Measurements from ENCODE around the gene CAMK2N1.

GRCh38 chr1:20530306-20530705 is 44.3 kb upstream of the CAMK2N1 start:
- TF ChIP-seq CTCF (IDR thresholded peaks at IDR 0.05; ENCODE audit: low read length) = no peak
- no peak for TF ChIP-seq EZH2 (IDR thresholded peaks at IDR 0.05; ENCODE audit: borderline replicate concordance, low read length)

All from OCI-LY1 (cell line).